Lower leg skin (tissue), 3 donors: ENCODE measurements around the gene DNAH9.

Experiments used
- CTCF ChIP-seq, 3 donors: fragments of 450-650 bp; IDR thresholded peaks; one replicate each; pipeline ENCODE4 v1.5.1; 2016; ENCODE audit warnings: antibody characterized with exemption in 3 of 3, mild to moderate bottlenecking in 3 of 3, moderate library complexity in 2 of 3
- POLR2A ChIP-seq, 2 donors: fragments of 450-650 bp; IDR thresholded peaks; one replicate each; pipeline ENCODE4 v1.6.1; 2016 to 2017; ENCODE audit warnings: antibody characterized with exemption in 2 of 2, mild to moderate bottlenecking in 1 of 2, moderate library complexity in 1 of 2

DNA sequence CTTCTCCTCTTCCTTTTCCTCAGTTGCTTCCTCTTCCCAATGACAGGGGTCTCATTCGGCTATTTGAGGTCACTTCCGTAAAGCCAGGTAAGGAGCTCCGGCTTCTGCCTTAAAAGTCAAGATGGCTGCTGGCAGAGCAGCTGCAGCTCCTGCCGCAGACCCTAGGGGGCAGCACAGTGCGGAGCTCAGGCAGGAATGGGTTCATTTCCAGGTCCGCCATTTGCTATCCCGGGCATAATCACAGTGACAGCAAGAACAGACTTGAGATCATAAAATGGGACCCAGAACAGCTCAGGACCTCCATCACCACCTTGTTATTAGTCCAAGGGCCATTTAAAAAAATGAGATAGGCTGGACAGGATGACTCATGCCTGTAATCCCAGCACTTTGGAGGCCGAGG lies 199.5 kb downstream of the DNAH9 start:
- no peak for TF ChIP-seq POLR2A (IDR thresholded peaks at IDR 0.05)
- no peak for TF ChIP-seq CTCF (IDR thresholded peaks at IDR 0.05)
